Kidney (tissue), 14 donors: ENCODE data around the gene NPAS3. TPM values are rescaled to one million over a fixed set of nuclear protein-coding genes. Genes with fewer than 3 reads are reported as not detected.

Source experiments
- DNase-seq, 5 donors: peaks; one replicate each; pipeline ENCODE4 v3.0.0-alpha.2; 2013 to 2020
- FAIRE-seq: peaks from 2 replicates; lab custom pipeline; 2012; peaks lifted over from hg19 to GRCh38; lab: Jason Lieb, UNC
- H3K27ac ChIP-seq, 2 donors: one replicate each; pipeline ENCODE4 v1.7.0; 2013; ENCODE audit warnings: low read depth in 2 of 2, low read length in 2 of 2, inconsistent platforms in 1 of 2
- H3K27me3 ChIP-seq: one replicate; pipeline ENCODE4 v1.7.1; 2013; ENCODE audit warnings: low read length, inconsistent platforms; ENCODE audit not compliant: control insufficient read depth, insufficient read depth
- H3K36me3 ChIP-seq, 3 donors: one replicate each; pipeline versions ENCODE4 v1.7.0 to v1.7.1; 2013; ENCODE audit warnings: low read length in 3 of 3, control low read depth in 1 of 3, inconsistent platforms in 1 of 3; ENCODE audit not compliant: insufficient read depth in 3 of 3, control insufficient read depth in 2 of 3
- H3K4me1 ChIP-seq, 3 donors: one replicate each; pipeline versions ENCODE4 v1.7.0 to v1.7.1; 2013; ENCODE audit warnings: low read length in 3 of 3, inconsistent platforms in 1 of 3, low read depth in 1 of 3; ENCODE audit not compliant: control insufficient read depth in 2 of 3, insufficient read depth in 2 of 3
- H3K4me3 ChIP-seq, 3 donors: one replicate each; pipeline versions ENCODE4 v1.7.0 to v1.8.1; 2013; ENCODE audit warnings: low read length in 3 of 3, control low read depth in 1 of 3, inconsistent platforms in 1 of 3
- H3K9ac ChIP-seq, 3 donors: one replicate each; pipeline versions ENCODE4 v1.7.0 to v1.7.1; 2013; ENCODE audit warnings: low read length in 3 of 3, control low read depth in 1 of 3, inconsistent platforms in 1 of 3
- H3K9me3 ChIP-seq, 3 donors: one replicate each; pipeline versions ENCODE4 v1.7.0 to v1.7.1; 2013; ENCODE audit warnings: low read length in 3 of 3, control low read depth in 1 of 3, inconsistent platforms in 1 of 3; ENCODE audit not compliant: control insufficient read depth in 2 of 3, insufficient read depth in 1 of 3
- intact Hi-C: fragments of 100-400 bp; cut with DNase I; formaldehyde crosslinking; loops from one replicate; pipeline ENCODE4 v1.11.1; 2022
- polyA plus RNA-seq: library from polyadenylated mRNA; stranded (reverse); fragments of 350-450 nt; fragmentation: Illumina TruSeq; extraction: RNeasy Lipid Tissue Mini Kit (QIAGEN cat#74804); gene quantifications from one replicate; pipeline ENCODE4 v1.2.3, GENCODE V29; 2014; ENCODE audit warnings: low read depth, low replicate concordance; ENCODE audit not compliant: insufficient read depth
- total RNA-seq: library from RNA; stranded (reverse); fragmentation: NEBNext Ultra II Directional; extraction: Animal tissue kit (Norgen Biotek cat#: 25700); gene quantifications from one replicate; pipeline ENCODE4 v1.2.1, GENCODE V29; 2021
- TF ChIP-seq, protein P1 (sequence below): IDR thresholded peaks from 3 replicates; pipeline ENCODE4 v1.5.1; 2012; ENCODE audit warnings: mild to moderate bottlenecking, moderate library complexity, borderline replicate concordance; ENCODE audit not compliant: insufficient read depth; ENCODE audit errors: extremely low read depth
- donor health status: control.
- donor health status: control.
- donor health status: control.
- donor health status: control.
- donor health status: control.
- donor health status: DM: yes; HTN: yes; CAD: no.
- donor health status: Normal renal cell carcinoma (clear cell type).

Gene NPAS3
- total and polyA plus RNA-seq, 2 donors from 2014 or later = 0.82 to 5.0 TPM

DNA sequence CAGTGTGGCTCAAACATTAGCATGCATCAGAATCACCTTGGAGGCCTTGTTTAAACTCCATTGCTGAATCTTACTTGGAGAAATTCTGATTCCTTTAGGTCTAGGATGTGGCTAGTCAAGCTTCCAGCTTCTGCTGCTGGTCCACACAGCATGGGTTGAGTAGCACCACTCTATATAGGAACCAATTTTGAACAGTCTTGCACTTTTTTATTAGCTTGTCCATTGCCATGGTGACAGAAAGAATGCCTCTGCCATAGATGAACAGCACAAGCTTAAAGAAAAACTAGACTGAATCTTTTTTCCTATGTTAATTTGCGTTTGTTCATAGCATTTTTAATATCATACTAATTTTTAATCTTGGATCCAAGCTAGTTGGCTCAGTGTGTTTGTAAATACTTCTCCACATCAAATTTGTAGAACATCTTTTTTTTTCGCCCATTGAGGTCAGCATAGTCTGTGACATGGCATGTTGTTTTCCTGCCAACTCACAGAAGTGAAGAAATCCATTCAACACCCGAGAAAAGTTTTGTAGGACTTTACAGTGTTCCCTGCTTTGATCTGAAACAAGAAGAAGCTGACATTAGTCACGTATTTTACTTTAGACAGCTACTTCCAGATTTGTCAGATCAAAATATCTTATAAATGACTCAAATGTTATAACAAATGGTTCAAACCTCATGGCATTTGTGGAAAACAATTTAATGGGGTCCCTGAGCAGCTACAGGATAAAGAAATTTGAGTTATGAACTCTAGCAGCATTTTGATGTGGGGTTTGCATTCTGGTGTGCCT lies 573.4 kb downstream of the NPAS3 start:
- intact Hi-C loops = no loop called here
- Histone ChIP-seq H3K4me1 (peaks cover 0 to 2% (median 0%) of the 10 kb centered on the region in 3 donors), H3K9me3 (no peaks in the 10 kb centered on the region), H3K27me3 (no peaks in the 10 kb centered on the region), H3K9ac (no peak overlapping the region), H3K4me3 (no peak overlapping the region), H3K36me3 (no peaks in the 10 kb centered on the region), H3K27ac (no peak overlapping the region)
- FAIRE-seq (no peak), DNase-seq (no peak)
- TF ChIP-seq, protein P1, sequence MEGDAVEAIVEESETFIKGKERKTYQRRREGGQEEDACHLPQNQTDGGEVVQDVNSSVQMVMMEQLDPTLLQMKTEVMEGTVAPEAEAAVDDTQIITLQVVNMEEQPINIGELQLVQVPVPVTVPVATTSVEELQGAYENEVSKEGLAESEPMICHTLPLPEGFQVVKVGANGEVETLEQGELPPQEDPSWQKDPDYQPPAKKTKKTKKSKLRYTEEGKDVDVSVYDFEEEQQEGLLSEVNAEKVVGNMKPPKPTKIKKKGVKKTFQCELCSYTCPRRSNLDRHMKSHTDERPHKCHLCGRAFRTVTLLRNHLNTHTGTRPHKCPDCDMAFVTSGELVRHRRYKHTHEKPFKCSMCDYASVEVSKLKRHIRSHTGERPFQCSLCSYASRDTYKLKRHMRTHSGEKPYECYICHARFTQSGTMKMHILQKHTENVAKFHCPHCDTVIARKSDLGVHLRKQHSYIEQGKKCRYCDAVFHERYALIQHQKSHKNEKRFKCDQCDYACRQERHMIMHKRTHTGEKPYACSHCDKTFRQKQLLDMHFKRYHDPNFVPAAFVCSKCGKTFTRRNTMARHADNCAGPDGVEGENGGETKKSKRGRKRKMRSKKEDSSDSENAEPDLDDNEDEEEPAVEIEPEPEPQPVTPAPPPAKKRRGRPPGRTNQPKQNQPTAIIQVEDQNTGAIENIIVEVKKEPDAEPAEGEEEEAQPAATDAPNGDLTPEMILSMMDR = no peak

DNA sequence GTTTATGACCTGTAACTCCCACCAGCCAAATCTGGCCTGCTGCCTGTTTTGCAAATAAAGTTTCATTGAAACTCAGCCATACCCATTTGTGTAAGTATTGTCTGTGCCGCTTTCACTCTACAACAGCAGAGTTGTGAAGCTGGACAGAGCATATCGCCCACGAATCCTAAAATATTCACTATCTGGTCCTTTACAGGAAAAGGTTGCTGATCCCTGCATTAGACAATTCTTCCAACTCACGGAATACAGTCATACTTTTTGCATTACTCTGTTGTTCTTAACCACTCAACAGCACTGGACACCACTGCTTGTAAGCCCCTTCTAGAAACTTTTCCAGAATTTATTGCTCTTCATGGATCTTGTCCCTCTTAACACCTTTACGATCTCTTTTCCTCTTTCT lies 576.8 kb downstream of the NPAS3 start:
- Histone ChIP-seq H3K9ac (no peak overlapping the region), H3K4me1 (no peaks in the 10 kb centered on the region), H3K9me3 (no peaks in the 10 kb centered on the region), H3K27me3 (no peaks in the 10 kb centered on the region), H3K27ac (no peak overlapping the region), H3K4me3 (no peak overlapping the region), H3K36me3 (no peaks in the 10 kb centered on the region)
- FAIRE-seq (no peak), DNase-seq (no peak)
- intact Hi-C loops = no loop called here
- TF ChIP-seq, protein P1 = no peak

- intact Hi-C loops = no loop called here
- Histone ChIP-seq H3K27me3 (no peaks in the 10 kb centered on the region), H3K9ac (no peak overlapping the region), H3K27ac (no peak overlapping the region), H3K4me1 (no peaks in the 10 kb centered on the region), H3K4me3 (no peak overlapping the region), H3K9me3 (no peaks in the 10 kb centered on the region), H3K36me3 (no peaks in the 10 kb centered on the region)
- TF ChIP-seq, protein P1 = no peak
- DNase-seq (no peak), FAIRE-seq (no peak)
Observed at GRCh38 chr14:33515899-33516298, 577.2 kb downstream of the NPAS3 start.
